Measurements from ENCODE around the gene TMEM150A.

Gene TMEM150A

DNA sequence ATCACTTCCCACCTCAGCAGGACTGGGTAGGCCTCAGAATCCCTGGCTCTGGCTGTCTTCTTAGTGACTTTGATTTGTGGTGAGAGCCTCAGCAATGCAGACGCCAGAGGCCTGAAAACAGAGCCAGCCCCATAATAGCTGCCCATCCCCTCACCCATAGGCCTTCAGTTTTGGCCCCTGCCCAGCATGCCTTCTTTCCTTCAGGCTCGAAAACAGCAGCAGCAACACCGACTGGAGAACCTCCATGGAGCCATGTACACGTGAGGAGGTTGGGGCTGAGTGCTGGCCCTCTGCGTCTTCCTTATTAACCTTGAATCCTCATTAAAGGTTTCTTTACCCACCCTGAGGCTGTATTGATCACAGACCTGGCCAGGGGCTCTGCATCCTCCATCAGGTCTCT is 5.3 kb downstream of the TMEM150A start:
- peak overlapping the region; percentile 97 to 100 (median 98) for H3K4me3 Mint-ChIP-seq
- H3K36me3 Mint-ChIP-seq (ENCODE audit: low read depth), result no peaks in the 10 kb centered on the region
- H3K9me3 Mint-ChIP-seq, result no peaks in the 10 kb centered on the region
- H3K4me1 Mint-ChIP-seq, result peaks cover 14% of the 10 kb centered on the region
- TF ChIP-seq CTCF (IDR thresholded peaks at IDR 0.05; ENCODE audit: unreplicated experiment in 3 of 3), result no peak
- peak overlapping the region in 1 of 3 experiments; percentile 60 for H3K27ac Mint-ChIP-seq
- no peaks in the 10 kb centered on the region for H3K27me3 Mint-ChIP-seq (ENCODE audit: low read depth)

GRCh38 chr2:85596486-85597143 is 5.9 kb downstream of the TMEM150A start:
- TF ChIP-seq CTCF (IDR thresholded peaks at IDR 0.05; ENCODE audit: unreplicated experiment in 3 of 3), result no peak
- peak overlapping the region in 1 of 3 experiments; percentile 96 for H3K27ac Mint-ChIP-seq
- peak overlapping the region; percentile 97 to 100 (median 98) for H3K4me3 Mint-ChIP-seq
- no peaks in the 10 kb centered on the region for H3K9me3 Mint-ChIP-seq
- H3K36me3 Mint-ChIP-seq (ENCODE audit: low read depth), result no peaks in the 10 kb centered on the region
- no peaks in the 10 kb centered on the region for H3K27me3 Mint-ChIP-seq (ENCODE audit: low read depth)
- H3K4me1 Mint-ChIP-seq, result peaks cover 14% of the 10 kb centered on the region

- no peak for TF ChIP-seq CTCF (IDR thresholded peaks at IDR 0.05; ENCODE audit: unreplicated experiment in 3 of 3)
- Mint-ChIP-seq H3K4me3 (peak overlapping the region; percentile 97 to 100 (median 98)), H3K36me3 (ENCODE audit: low read depth) (no peaks in the 10 kb centered on the region), H3K27ac (peak overlapping the region; percentile 86 to 96 (median 92)), H3K27me3 (ENCODE audit: low read depth) (no peaks in the 10 kb centered on the region), H3K9me3 (no peaks in the 10 kb centered on the region), H3K4me1 (peaks cover 14% of the 10 kb centered on the region)
Measured at GRCh38 chr2:85596026-85596333, 6.5 kb downstream of the TMEM150A start.

DNA sequence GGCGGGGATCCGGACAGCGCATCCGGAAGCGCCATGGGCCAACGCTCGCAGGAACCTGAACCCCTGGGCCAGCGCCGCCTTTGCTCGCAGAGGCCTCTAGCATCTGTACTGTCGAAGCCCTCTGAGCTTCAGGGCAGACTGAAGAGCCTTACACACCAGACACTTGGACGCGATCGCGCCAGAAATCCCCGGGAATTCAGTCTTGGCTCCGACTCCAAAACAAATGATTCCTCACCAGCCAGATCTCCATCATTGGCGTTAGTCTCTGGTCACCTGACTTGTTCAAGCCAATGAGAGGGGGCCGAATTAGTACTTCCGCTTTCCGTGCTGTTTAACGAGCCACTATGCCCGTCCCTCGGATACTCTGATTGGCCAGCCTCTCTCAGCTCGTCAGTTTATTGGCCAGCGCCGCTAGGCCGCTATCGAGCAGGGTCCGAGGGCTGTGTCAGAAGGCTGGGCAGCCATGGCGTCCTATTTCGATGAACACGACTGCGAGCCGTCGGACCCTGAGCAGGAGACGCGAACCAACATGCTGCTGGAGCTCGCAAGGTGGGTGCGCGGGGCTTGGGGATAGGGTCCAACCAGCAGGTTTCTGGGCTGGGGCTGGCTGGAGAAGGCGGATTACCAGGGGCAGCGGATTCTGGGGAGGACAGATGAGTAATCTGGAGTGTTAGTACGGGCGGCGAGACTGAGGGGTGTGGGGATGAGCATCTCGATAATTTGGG is 7.0 kb downstream of the TMEM150A start, which contains the start of gene RNF181:
Gene RNF181 (plus strand): TSS at position 445 of the 725 bp plus-strand sequence. CDS start 19 bp downstream, at position 464.
- H3K27me3 Mint-ChIP-seq (ENCODE audit: low read depth), result no peaks in the 10 kb centered on the region
- H3K27ac Mint-ChIP-seq, result peak within 1 kb of the TSS; percentile 86 to 96 (median 92)
- peak within 1 kb of the TSS; percentile 97 to 100 (median 98) for H3K4me3 Mint-ChIP-seq
- H3K9me3 Mint-ChIP-seq, result no peaks in the 10 kb centered on the region
- no peak for TF ChIP-seq CTCF (IDR thresholded peaks at IDR 0.05; ENCODE audit: unreplicated experiment in 3 of 3)
- H3K36me3 Mint-ChIP-seq (ENCODE audit: low read depth), result no peaks in the 10 kb centered on the region
- peaks cover 19% of the 10 kb centered on the region for H3K4me1 Mint-ChIP-seq

GRCh38 chr2:85594715-85595300 is 7.7 kb downstream of the TMEM150A start:
- H3K4me1 Mint-ChIP-seq, result peaks cover 25% of the 10 kb centered on the region
- no peaks in the 10 kb centered on the region for H3K9me3 Mint-ChIP-seq
- no peak for TF ChIP-seq CTCF (IDR thresholded peaks at IDR 0.05; ENCODE audit: unreplicated experiment in 3 of 3)

More at GRCh38 chr2:85594715-85595300, 7.7 kb downstream of the TMEM150A start:
- Mint-ChIP-seq H3K27ac (peak overlapping the region; percentile 86 to 96 (median 92)), H3K4me3 (peak overlapping the region; percentile 97 to 100 (median 98)), H3K36me3 (ENCODE audit: low read depth) (no peaks in the 10 kb centered on the region), H3K27me3 (ENCODE audit: low read depth) (no peaks in the 10 kb centered on the region)

Measured in nephron (organoid).